Mucosa of descending colon (tissue), 3 donors: ENCODE data around the gene NAT8L. TPM values are rescaled to one million over a fixed set of nuclear protein-coding genes. Genes with fewer than 3 reads are reported as not detected.

Experiments used
- ATAC-seq: fragments of 200-7000 bp; cut with Tn5 transposase; one replicate; pipeline ENCODE4 v1.9.1; 2020; ENCODE audit warnings: mild to moderate bottlenecking, moderate library complexity
- DNase-seq, 3 donors: peaks; one replicate each; pipeline ENCODE4 v3.0.0-alpha.2; 2020
- H3K36me3 ChIP-seq: fragments of 200-600 bp; one replicate; pipeline ENCODE4 v1.8.0; 2021; ENCODE audit warnings: low read depth, mild to moderate bottlenecking
- H3K4me1 ChIP-seq: fragments of 200-600 bp; one replicate; pipeline ENCODE4 v1.8.0; 2021; ENCODE audit warnings: low read depth, mild to moderate bottlenecking
- H3K4me3 ChIP-seq: fragments of 200-600 bp; one replicate; pipeline ENCODE4 v1.8.0; 2021; ENCODE audit warnings: mild to moderate bottlenecking
- H3K9me3 ChIP-seq: fragments of 200-600 bp; one replicate; pipeline ENCODE4 v1.8.0; 2021; ENCODE audit warnings: mild to moderate bottlenecking
- CTCF ChIP-seq: fragments of 200-600 bp; IDR thresholded peaks from one replicate; pipeline ENCODE4 v1.8.0; 2022; ENCODE audit warnings: antibody characterized with exemption, mild to moderate bottlenecking
- intact Hi-C, 2 donors: fragments of 100-400 bp; cut with DNase I in 1 of 2; cut with micrococcal nuclease in 1 of 2; formaldehyde crosslinking; loops; one replicate each; pipeline versions ENCODE4 v1.11.0 to v1.11.1; 2022; cut with DNase I, micrococcal nuclease
- total RNA-seq, 3 donors: library from RNA; stranded (reverse); fragmentation: NEBNext Ultra II Directional in 2 of 3; extraction: Animal tissue kit (Norgen Biotek cat#: 25700) in 2 of 3; gene quantifications; one replicate each; pipeline versions ENCODE4 v1.2.1 to v1.2.4, GENCODE V29; 2021 to 2023
- donor health status: DM: no; HTN: no; CAD: no; lungs with moderate emphysema.
- donor health status: DM: no; HTN: no; CAD: no.
- donor health status: DM: no; HTN: yes; CAD: no.

Gene NAT8L
- total RNA-seq, 3 donors from 2014 or later: 0.24 to 0.66 (median 0.26) TPM

GRCh38 chr4:2089222-2089621 is 30.1 kb downstream of the NAT8L start:
- no peak for TF ChIP-seq CTCF
- ATAC-seq: no peak
- Histone ChIP-seq H3K4me3 (no peak overlapping the region), H3K9me3 (no peaks in the 10 kb centered on the region), H3K4me1 (no peaks in the 10 kb centered on the region), H3K36me3 (no peaks in the 10 kb centered on the region)
- intact Hi-C loops: no loop called here
- DNase-seq: no peak

- no peak overlapping the region for H3K4me3 ChIP-seq
- ATAC-seq (no peak), DNase-seq (no peak)
- no peaks in the 10 kb centered on the region for H3K4me1 ChIP-seq
- no peak for TF ChIP-seq CTCF
- no peaks in the 10 kb centered on the region for H3K9me3 ChIP-seq
- no peaks in the 10 kb centered on the region for H3K36me3 ChIP-seq
- intact Hi-C loops: no loop called here
These were observed 31.5 kb downstream of the NAT8L start for GRCh38 chr4:2090642-2091041.

- TF ChIP-seq CTCF: no peak
- no peaks in the 10 kb centered on the region for H3K36me3 ChIP-seq
These were observed 33.0 kb downstream of the NAT8L start for GRCh38 chr4:2091990-2092668.

GRCh38 chr4:2092669-2093053 is 33.5 kb downstream of the NAT8L start:
- no peak for TF ChIP-seq CTCF
- peaks cover 2% of the 10 kb centered on the region for H3K9me3 ChIP-seq
- H3K4me3 ChIP-seq: no peak overlapping the region
- ATAC-seq (no peak), DNase-seq (no peak)
- no peaks in the 10 kb centered on the region for H3K4me1 ChIP-seq
- no peaks in the 10 kb centered on the region for H3K36me3 ChIP-seq
- intact Hi-C loops: no loop called here

More at GRCh38 chr4:2091990-2092668, 33.0 kb downstream of the NAT8L start:
- DNase-seq: no peak
- ATAC-seq: no peak
- Histone ChIP-seq H3K9me3 (peaks cover 2% of the 10 kb centered on the region), H3K4me3 (no peak overlapping the region), H3K4me1 (no peaks in the 10 kb centered on the region)
- intact Hi-C loops: no loop called here

- DNase-seq (no peak), ATAC-seq (no peak)
- peaks cover 2% of the 10 kb centered on the region for H3K9me3 ChIP-seq
- H3K4me3 ChIP-seq: no peak overlapping the region
- no peak for TF ChIP-seq CTCF
- no peaks in the 10 kb centered on the region for H3K36me3 ChIP-seq
- intact Hi-C loops: no loop called here
- H3K4me1 ChIP-seq: no peaks in the 10 kb centered on the region
These were observed 34.1 kb downstream of the NAT8L start for GRCh38 chr4:2093265-2093664.

GRCh38 chr4:2094545-2094944 is 35.4 kb downstream of the NAT8L start:
- Histone ChIP-seq H3K9me3 (peaks cover 2% of the 10 kb centered on the region), H3K36me3 (no peaks in the 10 kb centered on the region), H3K4me3 (no peak overlapping the region), H3K4me1 (no peaks in the 10 kb centered on the region)
- intact Hi-C loops: no loop called here
- ATAC-seq (no peak), DNase-seq (no peak)
- TF ChIP-seq CTCF: no peak
